GM12801 (cell line): Measurements from ENCODE around the gene CARM1.

ENCODE experiments used
- CTCF ChIP-seq: IDR thresholded peaks from one replicate; pipeline ENCODE4 v1.5.1; 2011; ENCODE audit warnings: control low read depth; ENCODE audit not compliant: insufficient read length; ENCODE audit errors: extremely low read depth

The CARM1 gene

GRCh38 chr19:10870955-10871603, at the start of gene CARM1:
Gene CARM1, plus strand, starts transcription at chr19:10871553. Its CDS starts 150 bp downstream, at chr19:10871703.
- TF ChIP-seq CTCF = no peak

- TF ChIP-seq CTCF = no peak
Measured at GRCh38 chr19:10823690-10824089, 47.7 kb upstream of the CARM1 start.

- no peak for TF ChIP-seq CTCF
Measured at GRCh38 chr19:10826231-10826630, 45.1 kb upstream of the CARM1 start.

GRCh38 chr19:10826846-10827245, 44.5 kb upstream of the CARM1 start:
- no peak for TF ChIP-seq CTCF

GRCh38 chr19:10828981-10829821, 42.2 kb upstream of the CARM1 start:
- TF ChIP-seq CTCF = no peak

GRCh38 chr19:10829967-10830366, 41.4 kb upstream of the CARM1 start:
- no peak for TF ChIP-seq CTCF

- no peak for TF ChIP-seq CTCF
Measured at GRCh38 chr19:10830370-10830769, 41.0 kb upstream of the CARM1 start.
